Stimulated activated CD8-positive, alpha-beta memory T cell treated with anti-CD3 and anti-CD28 coated beads, Interleukin-7, amount 100 ng/mL, for 48 hours (primary cell): ENCODE results near the gene MIPEP.
"Not testable (repeated sequence)": the region's sequence is repeated elsewhere in the genome, so short reads cannot be mapped to it uniquely, and the experiment has no call there.

ENCODE experiments used
- DNase-seq, 2 donors: peaks; one replicate each; pipeline ENCODE4 v3.0.0-alpha.2; 2020; ENCODE audit warnings: low read depth in 1 of 2; ENCODE audit errors: extremely low read depth in 1 of 2

Gene MIPEP

GRCh38 chr13:23889615-23890607 lies 711 bp upstream of the MIPEP start:
- DNase-seq = no peak

DNA sequence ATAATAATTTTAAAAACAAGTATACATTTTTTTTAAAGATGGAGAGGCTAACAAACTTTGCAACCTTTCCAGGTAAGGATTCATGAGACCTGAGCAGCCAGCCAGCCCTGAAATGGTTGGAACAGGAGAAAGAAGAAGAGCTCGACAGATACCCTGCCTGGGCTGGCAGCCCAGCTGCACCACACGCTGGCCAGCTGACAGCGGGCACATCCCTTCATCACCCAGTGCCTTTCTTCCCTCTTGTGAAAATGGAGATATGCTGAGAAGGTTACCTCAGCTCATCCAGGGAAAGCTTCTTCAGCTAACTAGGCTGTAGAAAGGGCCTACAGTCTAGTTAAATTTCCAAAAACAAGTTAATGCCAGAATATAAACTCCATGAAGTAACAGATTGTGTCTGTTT lies 4.8 kb downstream of the MIPEP start:
- not testable (repeated sequence) for DNase-seq

- no peak for DNase-seq
Observed at GRCh38 chr13:23883255-23883654, 5.9 kb downstream of the MIPEP start.

DNA sequence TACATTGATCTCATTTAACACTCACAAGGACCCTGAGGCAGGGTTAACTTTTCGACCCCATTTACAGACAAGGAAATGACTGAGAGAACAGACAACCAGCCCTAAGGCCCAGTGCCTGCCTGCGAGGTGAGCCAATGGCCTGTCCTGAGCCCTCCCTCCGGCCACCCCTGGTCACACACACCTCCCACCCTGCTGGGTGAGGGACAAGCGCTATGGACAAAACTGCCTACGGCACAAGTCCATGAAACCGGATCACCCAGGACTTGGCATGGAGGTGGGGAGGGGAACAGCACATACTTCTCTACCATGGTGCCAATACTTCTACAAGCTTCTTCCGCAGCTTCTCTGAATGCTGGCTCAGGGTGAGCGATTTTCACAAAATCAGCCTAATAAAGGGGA lies 7.8 kb downstream of the MIPEP start:
- not testable (repeated sequence) for DNase-seq

- DNase-seq = not testable (repeated sequence)
Observed at GRCh38 chr13:23880493-23881401, 8.5 kb downstream of the MIPEP start.

GRCh38 chr13:23877286-23877685 lies 11.9 kb downstream of the MIPEP start:
- no peak for DNase-seq

DNA sequence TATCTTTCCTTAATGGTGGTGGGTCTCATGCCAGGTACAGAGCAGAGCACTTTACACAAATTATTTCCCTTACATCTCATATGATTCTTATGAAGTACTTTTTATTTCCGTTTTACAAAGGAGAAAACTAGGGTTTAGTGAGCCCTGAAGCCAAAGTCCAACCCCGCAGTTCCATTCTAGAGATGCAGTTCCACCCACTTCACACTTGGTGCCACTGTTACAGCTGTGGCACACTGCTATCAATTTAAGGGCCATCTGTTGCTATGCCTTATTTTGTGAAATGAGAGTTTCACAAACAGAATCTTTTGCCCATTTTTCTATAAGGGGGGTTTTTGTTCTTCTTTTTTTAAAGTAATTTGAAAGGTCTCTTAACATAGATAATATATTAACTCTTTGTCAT lies 12.9 kb downstream of the MIPEP start:
- no peak for DNase-seq

GRCh38 chr13:23871616-23872220 lies 17.5 kb downstream of the MIPEP start:
- DNase-seq = no peak

GRCh38 chr13:23870356-23871140 lies 18.7 kb downstream of the MIPEP start:
- no peak for DNase-seq

DNA sequence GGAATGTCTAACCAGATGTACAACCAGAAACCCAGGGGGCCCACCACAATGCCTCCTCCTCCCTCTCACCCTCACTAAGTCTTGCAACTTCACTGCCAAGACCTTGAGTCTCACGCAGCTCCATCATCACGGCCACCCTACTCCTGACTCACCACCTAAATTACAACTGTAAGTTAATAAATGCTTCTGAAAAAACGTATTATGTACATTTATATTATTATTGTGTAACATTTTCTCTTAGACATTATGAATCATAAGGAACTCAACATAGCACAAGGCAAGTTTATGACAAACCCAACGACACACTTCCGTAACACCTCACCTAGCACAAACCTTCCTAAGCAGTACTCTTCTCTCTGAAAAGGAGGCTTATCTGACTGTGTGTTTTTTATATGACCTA lies 20.7 kb downstream of the MIPEP start:
- DNase-seq = no peak

- DNase-seq = no peak
Observed at GRCh38 chr13:23867027-23867491, 22.1 kb downstream of the MIPEP start.

- no peak for DNase-seq
Observed at GRCh38 chr13:23866420-23867026, 22.7 kb downstream of the MIPEP start.

DNA sequence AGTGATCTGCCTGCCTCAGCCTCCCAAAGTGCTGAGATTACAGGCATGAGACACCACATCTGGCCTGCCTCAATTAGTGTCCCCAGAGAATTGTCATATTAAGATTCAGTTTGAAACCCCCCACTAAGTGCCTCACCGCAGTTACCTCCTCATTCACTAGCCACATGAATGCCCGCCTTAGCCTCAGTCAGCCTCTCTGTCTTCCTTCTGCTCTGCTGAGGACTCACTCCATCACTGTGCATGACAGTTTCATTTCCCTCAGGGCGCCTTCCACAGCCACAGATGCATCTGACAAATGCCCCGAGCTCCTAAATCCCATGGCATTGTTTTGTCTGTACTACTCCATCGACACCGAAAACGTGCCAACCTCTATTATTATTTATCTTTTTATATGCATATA lies 23.3 kb downstream of the MIPEP start:
- no peak for DNase-seq

DNA sequence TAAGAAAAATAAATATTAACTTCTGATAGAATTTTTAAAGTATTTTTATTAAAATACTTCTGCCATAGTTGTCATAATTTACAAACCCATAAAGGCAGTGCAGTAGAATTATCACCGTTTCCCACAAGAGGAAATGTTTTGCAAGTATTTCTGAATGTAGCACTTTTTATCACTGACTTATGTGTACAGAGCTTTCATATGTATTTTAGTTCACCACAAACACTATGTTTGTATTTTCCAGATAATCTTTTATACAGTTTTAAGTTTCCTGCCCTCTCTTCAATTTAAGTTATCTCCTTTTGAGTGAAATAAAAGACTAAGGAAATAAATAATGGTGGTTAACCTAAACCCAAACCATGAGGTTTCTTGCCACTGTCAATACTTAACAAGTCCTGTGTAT lies 24.2 kb downstream of the MIPEP start:
- no peak for DNase-seq

DNA sequence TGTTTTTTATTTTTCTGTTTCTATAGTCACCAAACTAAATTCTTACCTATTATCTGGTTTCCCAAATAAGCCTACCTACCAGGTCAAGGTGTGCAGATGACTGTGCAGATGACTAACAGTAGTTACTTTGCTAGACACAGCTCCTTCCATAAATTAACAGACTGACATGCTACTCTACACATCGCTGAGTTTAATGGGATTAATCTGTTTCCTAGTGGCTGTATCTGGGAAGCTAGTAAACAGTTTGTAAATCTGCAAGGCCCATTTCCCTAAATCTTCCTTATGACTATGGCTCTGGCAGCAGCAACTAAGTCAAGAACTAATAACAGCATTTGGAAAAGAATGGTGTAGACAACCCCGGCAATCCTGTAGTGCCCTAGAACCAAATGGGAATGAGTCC lies 27.9 kb downstream of the MIPEP start:
- DNase-seq = no peak

DNA sequence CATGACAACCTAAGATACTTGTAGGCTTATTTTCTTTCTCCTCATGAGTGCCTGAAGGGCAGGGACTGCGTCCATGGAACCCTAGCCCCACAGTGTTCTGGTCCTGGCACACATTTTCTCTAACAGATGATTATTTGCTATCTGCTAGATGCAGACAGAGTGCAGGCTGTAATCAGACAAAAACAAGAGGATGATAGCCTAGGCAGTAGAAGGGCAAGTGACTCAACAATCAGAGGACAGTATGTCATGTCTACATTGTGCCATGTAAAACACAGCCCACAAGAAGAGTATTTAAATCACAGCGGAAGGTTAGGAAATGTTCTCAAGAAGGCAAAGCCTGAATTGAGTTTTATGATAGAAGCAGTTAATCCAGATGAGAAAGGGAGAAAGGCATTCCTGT lies 29.3 kb downstream of the MIPEP start:
- DNase-seq = no peak

DNA sequence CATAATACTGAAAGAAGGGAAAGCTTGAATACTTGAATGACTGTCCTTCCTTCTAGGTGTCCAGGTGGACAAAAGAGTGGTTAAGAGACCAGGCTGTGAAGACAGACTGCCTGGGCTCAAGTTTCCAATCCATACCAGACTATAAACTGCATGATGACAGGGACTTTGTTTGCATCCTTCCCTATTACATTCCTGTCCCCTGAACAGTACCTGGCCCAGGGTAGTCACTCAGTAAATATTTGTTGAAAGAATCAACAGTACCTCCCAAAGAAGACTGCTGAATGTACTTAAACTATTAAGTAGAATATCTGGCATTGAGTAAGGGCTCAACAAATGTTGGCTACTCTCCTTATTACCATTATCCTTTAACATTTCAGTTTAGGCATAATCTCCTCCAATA lies 29.7 kb downstream of the MIPEP start:
- DNase-seq = no peak

DNA sequence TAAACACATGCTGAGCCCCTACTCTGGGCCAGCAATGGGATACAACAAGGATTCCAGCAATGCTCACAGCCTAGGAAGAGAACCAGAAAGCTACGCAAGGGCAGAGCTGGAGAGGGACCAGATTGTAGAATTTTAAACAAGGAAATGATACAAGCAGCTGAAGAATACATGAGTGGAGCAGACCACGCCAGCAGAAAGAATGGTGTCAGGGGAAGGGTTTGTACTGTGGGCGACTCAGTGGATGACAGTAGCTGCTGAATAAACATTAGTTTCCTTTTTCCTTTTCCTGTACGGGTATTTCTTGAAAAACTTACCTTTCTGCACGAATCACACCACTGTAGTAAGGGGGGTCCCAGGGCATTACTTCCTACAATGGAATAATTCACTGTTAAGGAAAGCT lies 30.7 kb downstream of the MIPEP start:
- DNase-seq = no peak

- no peak for DNase-seq
Observed at GRCh38 chr13:23856008-23856750, 33.0 kb downstream of the MIPEP start.
